ENCODE data around the gene CALY.

The CALY gene

DNA sequence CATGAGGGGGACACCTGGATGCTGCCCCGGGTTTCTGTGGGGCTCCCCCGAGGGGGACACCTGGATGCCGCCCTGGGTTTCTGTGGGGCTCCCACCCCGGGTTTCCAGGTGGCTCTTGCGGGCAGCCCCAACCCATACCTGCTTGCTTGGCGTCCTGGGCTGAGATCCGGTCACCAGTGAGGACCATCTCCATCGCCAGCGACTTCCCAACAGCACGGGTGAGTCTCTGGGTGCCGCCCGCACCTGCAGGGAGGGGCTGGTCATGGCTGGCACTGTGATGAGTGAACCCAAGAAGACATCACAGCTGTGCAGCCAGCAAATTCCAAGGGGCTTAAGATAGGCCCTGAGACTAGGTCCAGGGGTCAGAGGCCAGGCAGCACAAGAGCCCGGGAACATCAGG lies 30.1 kb upstream of the CALY start:
- DNase-seq = no peak

DNA sequence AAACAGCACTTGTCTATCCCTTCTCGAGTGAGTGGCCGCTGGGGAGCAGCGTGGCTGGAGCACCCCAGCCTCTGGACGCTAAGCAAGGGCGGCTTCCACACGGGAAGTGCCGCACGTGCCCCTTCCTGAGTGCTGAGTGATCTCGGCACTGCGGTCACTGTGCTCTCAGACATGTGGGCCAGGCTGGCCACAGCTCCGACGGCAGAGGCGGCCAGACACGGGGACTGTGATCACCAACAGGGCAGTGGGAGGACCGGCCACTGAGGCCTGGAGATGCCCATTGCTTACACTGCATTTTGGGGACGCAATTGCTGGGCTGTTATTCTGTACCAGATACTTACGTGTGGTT lies 29.4 kb upstream of the CALY start:
- DNase-seq = no peak

DNA sequence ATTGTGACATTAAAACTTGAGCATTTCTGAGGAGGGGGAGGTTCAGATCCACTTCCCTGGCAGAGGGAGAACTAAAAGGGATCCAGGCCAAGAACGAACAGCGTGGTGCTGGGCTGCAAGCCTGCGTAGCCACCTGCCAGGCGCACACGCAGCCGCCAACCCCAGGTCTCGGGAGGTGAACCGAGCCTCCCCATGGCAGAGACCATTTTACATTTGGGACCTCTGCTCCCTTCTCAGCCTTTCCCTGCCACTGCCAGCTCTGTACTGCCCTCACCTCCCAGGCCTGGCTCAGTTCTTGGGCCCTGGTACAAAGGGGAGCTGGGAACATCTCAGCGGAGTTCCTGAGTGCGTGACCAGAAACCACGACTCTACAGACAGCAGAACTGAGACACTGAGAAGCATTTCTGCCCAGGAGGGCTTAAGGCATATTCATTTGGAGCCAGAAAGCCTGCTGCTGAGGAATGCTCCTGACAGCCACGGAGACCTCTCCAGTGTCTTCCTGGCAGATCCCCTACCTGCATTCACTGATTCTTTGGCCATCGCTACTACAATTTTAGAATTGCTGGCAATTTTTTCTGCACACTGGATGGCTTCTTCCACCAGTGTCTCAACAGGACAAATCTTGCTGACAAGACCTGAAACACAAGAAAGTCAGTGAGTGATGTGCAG lies 28.9 kb upstream of the CALY start:
- no peak for DNase-seq

GRCh38 chr10:133364645-133365431 lies 28.1 kb upstream of the CALY start:
- DNase-seq = no peak

DNA sequence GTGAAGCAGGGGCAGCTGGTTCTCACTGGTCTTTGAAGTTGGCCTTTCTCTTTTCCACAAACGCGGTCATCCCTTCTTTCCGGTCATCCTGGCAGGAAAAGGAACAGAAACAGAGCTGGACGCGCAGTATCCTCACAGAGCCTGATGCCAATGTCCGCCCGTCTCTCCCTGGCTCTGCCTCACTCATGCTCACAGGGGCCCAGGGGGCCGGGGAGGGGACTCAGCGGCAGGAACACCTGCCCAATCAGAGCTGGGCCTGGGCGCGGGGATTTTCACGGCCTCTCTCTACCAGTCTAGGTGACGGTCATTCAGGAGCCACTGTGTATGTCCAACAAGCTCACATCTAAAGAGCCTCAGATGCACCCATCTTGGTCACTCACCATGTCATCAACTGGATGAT lies 26.1 kb upstream of the CALY start:
- no peak for DNase-seq

- DNase-seq = no peak
Measured at GRCh38 chr10:133361773-133362441, 25.2 kb upstream of the CALY start.

DNA sequence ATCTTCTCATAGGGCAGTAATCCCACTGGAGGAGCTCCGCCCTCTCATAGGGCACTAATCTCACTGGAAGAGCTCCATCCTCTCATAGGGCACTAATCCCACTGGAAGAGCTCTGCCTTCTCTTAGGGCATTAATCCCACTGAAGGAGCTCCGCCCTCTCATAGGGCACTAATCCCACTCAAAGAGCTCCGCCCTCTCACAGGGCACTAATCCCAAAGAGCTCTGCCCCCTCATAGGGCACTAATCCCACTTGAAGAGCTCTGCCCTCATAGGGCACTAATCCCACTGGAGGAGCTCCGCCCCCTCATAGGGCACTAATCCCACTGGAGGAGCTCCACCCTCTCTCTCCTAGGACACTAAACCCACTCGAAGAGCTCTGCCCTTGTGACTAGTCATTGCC lies 24.5 kb upstream of the CALY start:
- peak in 1 of 58 donors; percentile 11 for DNase-seq

GRCh38 chr10:133359972-133360610 lies 23.4 kb upstream of the CALY start:
- no peak for DNase-seq

DNA sequence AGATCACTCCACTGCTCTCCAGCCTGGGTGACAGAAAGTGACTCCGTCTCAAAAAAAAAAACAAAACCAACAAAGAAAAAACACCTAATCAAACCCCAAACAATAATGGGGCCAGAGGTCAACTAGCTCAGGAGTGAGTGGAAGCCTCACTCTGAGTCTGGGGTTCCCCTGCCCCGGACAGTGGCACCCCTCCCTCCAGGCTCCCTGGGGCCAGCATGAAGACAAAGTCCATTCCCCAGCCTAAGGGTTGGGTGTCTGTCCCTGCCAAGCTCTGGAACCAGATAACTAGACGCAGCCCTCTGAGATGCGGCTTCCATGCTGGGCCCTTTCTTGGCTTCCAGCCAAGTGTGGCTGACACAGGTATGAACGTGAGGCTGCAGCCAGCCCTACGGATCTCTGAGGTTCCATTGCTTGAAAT lies 22.9 kb upstream of the CALY start:
- peak in 1 of 58 donors; percentile 12 for DNase-seq

- DNase-seq = no peak
Measured at GRCh38 chr10:133358925-133359310, 22.2 kb upstream of the CALY start.

DNA sequence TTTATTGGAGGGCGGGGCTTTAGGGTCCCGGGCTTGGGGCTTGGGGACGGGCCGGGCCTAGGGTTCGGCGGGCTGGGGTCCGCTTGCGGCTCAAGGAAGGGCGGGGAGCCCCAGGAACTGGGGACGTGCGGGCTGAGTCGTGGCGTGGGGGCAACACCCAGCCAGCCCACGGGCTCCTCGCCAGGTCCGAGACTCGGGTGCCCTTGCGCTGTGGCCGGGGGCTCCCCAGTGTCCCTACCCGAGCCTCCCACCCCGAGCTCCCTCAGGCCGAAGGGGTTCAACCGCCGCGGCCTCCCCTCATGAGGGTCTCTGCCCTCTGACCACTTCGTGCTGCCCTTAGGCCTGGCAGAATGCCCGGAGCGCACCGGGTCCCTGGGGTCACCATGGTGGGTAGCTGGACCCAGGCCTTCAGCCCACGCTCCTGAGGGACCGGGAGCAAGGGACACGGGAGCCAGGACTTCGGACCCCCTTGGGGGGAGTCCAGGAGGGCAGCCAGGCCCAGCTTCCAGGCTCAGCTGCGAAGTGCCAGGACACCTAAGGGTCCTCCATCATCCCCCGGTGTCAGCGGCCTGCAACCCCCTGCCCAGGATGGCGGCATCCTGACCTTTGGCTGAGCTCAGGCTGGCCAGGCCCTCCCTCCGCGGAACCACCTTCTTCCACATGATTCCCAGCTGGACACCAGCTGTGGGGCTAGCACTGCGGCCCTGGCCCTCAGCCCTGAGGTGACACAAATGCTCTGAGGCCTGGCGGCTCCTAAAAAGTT lies 21.6 kb upstream of the CALY start:
- no peak for DNase-seq

DNA sequence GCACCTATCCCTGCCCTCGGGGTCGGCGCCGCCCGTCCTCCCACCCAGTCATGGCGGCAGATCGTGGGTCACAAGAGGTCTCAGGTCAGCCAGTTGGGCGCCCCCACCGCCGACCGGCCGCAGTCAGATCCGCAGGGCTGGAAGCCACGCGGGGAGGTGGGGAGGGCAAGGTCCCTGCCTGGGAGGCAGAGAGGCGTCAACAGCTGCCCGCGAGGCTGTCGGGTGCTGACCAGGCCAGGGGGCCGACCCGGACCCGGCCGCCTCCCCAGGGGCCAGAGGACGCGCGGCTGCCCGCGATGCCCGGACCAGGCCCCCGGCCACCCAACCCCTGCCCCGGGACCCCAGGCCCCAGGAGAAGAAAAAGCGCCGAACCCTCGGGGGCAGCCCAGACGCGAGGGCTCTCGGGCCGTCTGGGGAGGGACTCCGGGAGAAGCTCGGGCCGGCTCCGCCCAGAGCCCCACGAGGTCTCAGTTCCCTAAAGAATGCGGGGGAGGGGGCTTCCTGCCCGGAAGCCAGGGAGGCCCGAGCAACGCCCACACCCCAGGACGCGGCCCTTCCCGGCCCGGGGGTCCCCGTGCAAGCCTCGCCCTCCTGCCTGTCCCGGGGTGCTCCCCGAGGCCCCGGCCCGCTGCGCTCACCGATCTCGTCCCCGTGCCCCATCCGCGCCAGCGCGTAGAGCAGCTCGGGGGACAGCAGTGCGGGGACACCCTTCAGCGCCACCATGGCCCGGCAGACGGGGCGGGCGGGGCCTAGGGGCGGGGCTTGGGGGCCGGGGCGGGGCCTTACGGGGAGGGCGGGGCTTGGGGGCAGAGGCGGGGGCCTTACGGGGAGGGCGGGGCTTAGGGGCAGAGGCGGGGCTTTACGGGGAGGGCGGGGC lies 20.8 kb upstream of the CALY start, which contains the start of gene FUOM:
Gene FUOM, minus strand, starts transcription at position 735 of the 877 bp plus-strand sequence. Its CDS starts 12 bp downstream, at position 723.
- DNase-seq = peak in 6 of 58 donors; percentile 10 to 85 (median 24)

DNA sequence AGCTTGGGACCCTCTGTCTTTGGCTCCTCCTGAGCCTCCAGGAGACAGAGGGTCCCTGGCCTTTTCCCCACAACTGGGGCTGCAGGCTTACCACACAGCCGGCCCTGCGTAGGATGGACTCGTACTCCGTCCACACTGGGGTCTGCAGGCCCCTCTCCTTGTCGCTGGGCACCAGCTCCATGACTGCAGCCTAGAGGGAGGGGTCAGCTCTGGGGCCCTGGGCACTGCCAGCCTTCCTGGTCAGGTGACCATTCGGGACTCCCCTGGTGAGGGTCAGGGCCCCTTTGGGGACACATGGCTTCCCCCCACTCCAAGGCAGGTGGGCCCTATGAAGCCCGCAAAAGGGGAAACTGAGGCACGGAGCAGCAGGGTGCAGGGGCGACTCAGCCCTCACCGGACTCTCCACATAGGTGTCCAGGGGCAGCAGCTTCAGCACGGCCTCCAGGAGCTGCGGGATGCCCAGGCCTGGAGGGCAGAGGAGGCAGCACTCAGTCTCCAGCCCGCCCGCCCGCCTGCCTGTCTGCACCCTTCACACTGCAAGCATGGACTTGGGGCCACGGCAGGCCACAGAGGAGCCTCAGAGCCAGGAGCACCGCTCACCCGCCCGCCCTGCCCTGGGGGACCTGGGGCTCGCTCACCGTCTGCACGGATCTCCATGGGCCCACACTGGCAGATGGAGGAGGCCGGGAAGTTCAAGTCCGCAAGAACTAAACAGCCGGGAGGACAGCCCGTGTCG lies 20.0 kb upstream of the CALY start:
- no peak for DNase-seq

DNA sequence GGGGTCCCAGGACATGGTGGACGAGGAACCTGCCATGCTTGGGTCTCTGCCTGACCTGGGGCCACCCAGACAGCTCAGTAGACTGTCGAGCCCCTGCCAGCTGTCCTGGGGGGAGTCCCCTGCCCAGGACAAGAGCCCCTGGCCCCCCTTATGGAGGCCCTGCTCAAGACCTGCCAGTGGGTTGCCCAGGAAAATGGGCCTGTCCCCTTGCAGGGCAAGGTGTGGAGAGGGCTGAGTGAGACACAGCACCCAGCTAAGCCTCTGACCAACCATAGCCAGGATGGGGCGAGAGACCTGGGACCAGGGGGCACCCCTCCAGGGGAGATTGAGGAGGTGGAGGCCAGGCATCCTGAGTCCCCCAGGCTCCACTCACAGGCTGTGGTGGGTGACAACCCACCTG lies 19.3 kb upstream of the CALY start:
- no peak for DNase-seq

DNA sequence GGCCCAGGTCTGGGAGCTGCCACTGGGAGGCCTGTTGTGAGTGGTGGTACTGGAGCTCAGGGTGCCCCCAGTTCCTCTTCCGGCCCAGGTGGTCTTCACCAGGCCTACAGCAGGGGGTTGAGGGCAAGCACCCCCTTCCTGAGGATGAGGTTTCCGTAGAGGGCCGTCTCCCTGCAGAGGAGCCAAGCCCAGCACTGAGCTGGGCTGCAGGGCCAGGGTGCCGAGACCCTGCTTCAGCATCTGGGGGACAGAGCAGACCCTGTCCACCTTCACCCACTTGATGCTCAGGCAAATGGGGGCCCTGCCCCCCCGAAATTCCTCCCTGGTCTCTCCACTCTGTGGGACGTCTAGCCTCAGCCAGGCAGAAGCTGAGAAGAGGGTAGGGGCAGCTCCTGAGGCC lies 18.6 kb upstream of the CALY start:
- DNase-seq = no peak

GRCh38 chr10:133354672-133355240 lies 18.1 kb upstream of the CALY start:
- DNase-seq = no peak

DNA sequence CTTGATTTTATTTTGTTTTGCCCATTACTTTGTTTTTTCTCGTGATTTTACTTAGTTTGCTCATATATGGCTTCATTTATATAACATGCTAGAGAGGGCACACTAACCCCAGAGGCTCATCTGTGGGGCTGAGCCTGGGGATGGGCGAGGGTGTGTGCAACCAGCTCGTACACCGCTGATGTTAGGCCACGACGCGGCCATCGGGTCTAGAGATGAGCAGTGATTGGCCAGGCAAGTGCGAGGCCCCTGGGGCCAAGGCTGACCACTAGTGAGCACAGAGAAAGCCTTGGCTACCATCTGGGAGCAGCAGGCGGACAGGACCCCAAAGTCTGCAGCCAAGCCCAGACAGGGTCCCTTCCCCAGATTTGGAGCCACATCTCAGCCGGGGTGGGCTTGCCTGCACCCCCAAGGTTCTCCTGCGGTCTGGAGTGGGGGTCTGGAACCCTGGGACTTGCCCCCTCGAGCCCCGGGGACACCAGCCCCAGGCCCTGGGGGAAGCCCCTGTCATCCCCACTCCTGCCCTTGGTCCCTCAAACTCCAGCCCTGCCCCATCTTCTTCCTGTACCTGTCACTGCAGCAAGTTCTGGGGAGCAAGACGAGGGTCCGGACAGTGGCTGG lies 17.4 kb upstream of the CALY start:
- DNase-seq = no peak

DNA sequence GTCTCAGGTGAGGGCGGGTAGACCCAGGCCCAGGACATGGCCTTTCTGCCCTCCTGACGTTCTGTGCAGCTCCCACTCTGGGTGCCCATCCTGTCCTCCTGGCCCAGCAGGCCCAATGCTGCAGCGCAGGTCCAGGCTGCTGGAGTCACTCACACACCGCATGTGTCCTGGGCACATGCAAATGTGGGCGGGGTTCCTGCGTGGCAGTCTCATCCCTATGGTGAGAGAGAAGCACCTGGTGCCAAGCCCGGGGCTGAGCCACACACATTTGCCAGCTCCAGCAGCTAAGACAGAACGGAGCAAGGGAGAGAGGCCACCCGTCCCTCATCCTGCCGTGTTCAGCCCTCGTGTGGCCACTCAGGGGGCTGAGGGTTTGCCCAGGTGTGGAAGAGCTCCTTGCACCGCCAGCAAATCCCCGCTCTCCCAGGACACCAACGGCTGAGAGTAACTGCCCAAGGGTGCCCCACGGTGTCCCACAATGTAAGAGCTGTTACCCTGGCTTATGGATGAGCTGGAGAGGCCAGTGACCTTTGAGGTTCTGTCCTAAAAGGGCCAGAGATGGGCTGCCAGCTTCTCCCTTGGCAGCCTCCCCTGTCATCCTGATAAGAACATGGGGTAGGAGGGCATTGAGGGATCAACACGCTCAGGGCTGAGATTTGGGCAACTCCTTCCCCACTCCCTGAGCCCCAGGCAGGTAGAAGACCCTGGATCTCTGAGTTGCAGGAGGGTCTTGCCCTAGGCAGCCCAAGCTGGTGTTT lies 16.7 kb upstream of the CALY start:
- DNase-seq = no peak
